NCI-H345 treated with DMSO at 0.1 percent for 48 hours (cell line): ENCODE measurements around the gene POLR3K.
A peak's percentile ranks its signal among the peaks of the same experiment; 100 is the strongest.
"Not testable (repeated sequence)": the region's sequence is repeated elsewhere in the genome, so short reads cannot be mapped to it uniquely, and the experiment has no call there.

ENCODE experiments used
- DNase-seq: peaks from one replicate; lab custom pipeline; 2025; ENCODE audit not compliant: unreplicated experiment; lab: John Stamatoyannopoulos, UW

Gene POLR3K

DNA sequence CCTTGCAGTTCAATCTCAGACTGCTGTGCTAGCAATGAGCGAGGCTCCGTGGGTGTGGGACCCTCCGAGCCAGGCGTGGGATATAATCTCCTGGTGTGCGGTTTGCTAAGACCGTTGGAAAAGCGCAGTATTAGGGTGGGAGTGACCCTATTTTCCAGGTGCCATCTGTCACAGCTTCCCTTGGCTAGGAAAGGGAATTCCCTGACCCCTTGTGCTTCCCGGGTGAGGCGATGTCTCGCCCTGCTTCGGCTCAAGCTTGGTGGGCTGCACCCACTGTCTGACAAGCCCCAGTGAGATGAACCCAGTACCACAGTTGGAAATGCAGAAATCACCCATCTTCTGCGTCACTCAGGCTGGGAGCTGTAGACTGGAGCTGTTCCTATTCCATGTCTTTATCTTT lies 32.5 kb downstream of the POLR3K start:
- not testable (repeated sequence) for DNase-seq

DNA sequence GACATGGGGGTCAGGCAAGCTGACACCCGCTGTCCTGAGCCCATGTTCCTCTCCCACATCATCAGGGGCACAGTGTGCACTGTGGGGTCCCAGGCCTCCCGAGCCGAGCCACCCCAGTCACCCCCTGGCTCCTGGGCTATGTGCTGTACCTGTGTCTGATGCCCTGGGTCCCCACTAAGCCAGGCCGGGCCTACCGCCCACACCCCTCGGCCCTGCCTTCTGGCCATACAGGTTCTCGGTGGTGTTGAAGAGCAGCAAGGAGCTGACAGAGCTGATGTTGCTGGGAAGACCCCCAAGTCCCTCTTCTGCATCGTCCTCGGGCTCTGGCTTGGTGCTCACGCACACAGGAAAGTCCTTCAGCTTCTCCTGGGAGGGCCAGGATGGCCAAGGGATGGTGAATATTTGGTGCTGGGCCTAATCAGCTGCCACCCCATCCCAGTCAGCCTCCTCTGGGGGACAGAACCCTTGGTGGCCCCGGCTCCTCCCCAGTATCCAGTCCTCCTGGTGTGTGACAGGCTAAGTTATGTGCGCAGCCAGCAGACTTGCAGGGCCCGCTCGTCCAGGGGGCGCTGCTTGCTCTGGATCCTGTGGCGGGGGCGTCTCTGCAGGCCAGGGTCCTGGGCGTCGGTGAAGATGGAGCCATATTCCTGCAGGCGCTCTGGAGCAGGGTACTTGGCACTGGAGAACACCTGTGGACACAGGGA lies 36.2 kb downstream of the POLR3K start:
- DNase-seq: not testable (repeated sequence)

DNA sequence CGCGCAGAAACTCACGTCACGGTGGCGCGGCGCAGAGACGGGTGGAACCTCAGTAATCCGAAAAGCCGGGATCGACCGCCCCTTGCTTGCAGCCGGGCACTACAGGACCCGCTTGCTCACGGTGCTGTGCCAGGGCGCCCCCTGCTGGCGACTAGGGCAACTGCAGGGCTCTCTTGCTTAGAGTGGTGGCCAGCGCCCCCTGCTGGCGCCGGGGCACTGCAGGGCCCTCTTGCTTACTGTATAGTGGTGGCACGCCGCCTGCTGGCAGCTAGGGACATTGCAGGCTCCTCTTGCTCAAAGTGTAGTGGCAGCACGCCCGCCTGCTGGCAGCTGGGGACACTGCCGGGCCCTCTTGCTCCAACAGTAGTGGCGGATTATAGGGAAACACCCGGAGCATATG lies 42.6 kb downstream of the POLR3K start:
- DNase-seq: peak; percentile 43

DNA sequence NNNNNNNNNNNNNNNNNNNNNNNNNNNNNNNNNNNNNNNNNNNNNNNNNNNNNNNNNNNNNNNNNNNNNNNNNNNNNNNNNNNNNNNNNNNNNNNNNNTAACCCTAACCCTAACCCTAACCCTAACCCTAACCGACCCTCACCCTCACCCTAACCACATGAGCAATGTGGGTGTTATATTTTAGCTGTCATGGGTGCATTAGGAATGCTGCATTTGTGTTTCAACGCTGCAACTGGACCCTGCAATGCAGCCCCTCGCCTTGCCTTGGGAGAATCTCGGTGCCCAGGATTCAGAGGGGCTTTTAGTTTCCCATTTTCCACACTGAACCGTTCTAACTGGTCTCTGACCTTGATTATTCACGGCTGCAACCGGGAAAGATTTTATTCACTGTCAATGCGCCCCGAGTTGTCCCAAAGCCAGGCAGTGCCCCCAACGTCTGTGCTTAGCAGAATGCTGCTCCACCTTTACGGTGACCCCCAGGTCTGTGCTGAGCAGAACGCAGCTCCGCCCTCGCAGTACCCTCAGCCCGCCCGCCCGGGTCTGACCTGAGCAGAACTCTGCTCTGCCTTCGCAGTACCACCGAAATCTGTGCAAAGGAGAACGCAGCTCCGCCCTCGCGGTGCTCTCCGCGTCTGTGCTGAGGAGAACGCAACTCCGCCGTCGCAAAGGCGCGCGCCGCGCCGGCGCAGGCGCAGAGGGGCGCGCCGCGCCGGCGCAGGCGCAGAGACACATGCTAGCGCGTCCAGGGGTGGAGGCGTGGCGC lies 43.3 kb downstream of the POLR3K start:
- no peak for DNase-seq
